GM10266 (cell line): Measurements from ENCODE around the gene ALAS1.
"Not testable (repeated sequence)": the region's sequence is repeated elsewhere in the genome, so short reads cannot be mapped to it uniquely, and the experiment has no call there.

Source experiments
- DNase-seq: peaks from one replicate; pipeline ENCODE4 v3.0.0; 2012; ENCODE audit errors: extremely low spot score
- CTCF ChIP-seq: IDR thresholded peaks from 2 replicates; pipeline ENCODE4 v1.5.1; 2012; ENCODE audit warnings: mild to moderate bottlenecking, low read depth; ENCODE audit not compliant: control insufficient read depth, insufficient read depth; ENCODE audit errors: missing control alignments

ALAS1 gene

GRCh38 chr3:52154135-52155094 lies 43.5 kb upstream of the ALAS1 start, which contains the start of gene POC1A:
TSS of gene POC1A (minus strand) at chr3:52154423. CDS start at chr3:52154372, 51 bp downstream.
- DNase-seq, result peak; percentile 88
- TF ChIP-seq CTCF, result no peak

GRCh38 chr3:52155912-52156311 lies 42.0 kb upstream of the ALAS1 start:
- TF ChIP-seq CTCF, result no peak
- DNase-seq, result no peak

GRCh38 chr3:52159503-52159902 lies 38.5 kb upstream of the ALAS1 start:
- no peak for DNase-seq
- no peak for TF ChIP-seq CTCF

GRCh38 chr3:52162250-52162872 lies 35.6 kb upstream of the ALAS1 start:
- DNase-seq, result no peak
- no peak for TF ChIP-seq CTCF

GRCh38 chr3:52167240-52167639 lies 30.7 kb upstream of the ALAS1 start:
- no peak for DNase-seq
- TF ChIP-seq CTCF, result no peak

- DNase-seq, result not testable (repeated sequence)
These were observed 27.7 kb upstream of the ALAS1 start for GRCh38 chr3:52170217-52170616.

GRCh38 chr3:52171514-52172261 lies 26.3 kb upstream of the ALAS1 start:
- TF ChIP-seq CTCF, result no peak
- DNase-seq, result no peak
